Hepatic stellate cell (primary cell): ENCODE measurements around the gene FAM168A.

ENCODE experiments used
- DNase-seq: peaks from one replicate; pipeline ENCODE4 v3.0.0; 2011; ENCODE audit warnings: low spot score

Gene FAM168A

GRCh38 chr11:73597956-73598718 lies at the start of gene FAM168A:
FAM168A (minus strand) TSS chr11:73598112; CDS start chr11:73468474, 129,638 bp downstream.
- DNase-seq = peak; percentile 94

DNA sequence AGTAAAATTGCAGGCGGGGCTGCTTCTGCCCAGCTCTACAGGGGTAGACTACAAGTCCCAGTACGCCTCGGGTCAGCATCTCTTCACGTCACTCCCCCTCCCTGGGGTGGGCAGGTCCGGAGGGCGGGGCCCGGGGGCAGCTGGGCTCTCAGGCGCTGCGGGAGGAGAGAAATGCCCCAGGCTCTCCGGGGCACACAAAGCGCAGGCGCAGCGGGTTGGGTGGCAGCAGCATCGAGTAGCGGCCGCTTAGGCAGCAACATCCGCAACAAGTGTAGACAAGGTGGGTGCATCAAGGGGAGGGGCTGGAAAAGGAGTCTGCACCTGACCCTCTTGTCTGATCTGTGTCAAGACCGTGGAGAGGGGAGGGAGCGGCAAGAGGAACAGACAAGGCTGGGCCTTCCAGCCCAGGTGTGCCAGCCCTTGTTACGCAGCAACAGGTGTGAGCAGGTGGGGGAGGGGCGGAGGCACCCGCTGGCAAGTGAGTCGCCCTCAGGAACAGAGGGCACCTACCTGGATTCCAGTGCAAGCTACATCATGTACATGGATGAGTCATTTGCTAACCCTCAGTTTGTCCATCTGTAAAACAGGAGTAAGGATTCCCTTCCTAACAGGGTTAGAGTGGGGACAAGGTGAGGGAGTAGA lies 49.7 kb upstream of the FAM168A start:
- no peak for DNase-seq

DNA sequence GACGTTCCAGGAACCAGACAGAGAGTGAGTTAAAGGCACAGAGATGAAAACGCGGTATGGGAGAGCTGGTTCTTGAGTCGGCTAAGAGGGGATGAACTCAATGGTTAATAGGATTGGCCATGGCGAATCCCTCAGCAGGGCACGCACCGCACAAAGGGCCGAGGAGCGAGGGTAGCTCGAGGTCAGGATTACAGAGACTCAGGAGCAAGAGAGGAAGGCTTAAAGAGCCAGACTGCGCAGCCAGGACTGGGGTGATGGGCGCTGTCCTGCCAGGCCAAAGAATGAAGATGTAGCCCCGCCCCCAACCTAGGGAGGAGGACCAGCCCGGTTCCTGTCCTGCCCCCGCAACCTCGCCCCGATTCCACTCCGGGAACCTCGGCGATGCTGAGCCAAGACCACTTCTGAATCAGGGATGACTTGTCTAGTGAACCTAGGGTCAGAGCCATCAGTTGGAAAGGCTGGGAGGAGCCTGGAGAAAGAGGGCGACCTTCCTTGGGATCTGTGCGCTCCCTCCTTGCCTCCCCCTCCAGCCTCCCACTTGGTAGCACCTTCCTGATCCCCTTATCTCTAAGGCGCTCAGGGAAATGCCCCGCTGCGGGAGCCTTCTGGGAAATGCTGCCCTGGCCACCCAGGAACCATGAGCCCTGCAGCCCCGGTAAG lies 48.2 kb upstream of the FAM168A start, which contains the start of gene PLEKHB1:
PLEKHB1 (plus strand) TSS at position 610 of the 660 bp plus-strand sequence; CDS start at position 638, 28 bp downstream.
- DNase-seq = no peak

- no peak for DNase-seq
Observed at GRCh38 chr11:73645121-73645969, 47.4 kb upstream of the FAM168A start.

GRCh38 chr11:73641668-73642067 lies 43.8 kb upstream of the FAM168A start:
- DNase-seq = no peak

- no peak for DNase-seq
Observed at GRCh38 chr11:73640592-73640991, 42.7 kb upstream of the FAM168A start.

GRCh38 chr11:73637012-73637411 lies 39.1 kb upstream of the FAM168A start:
- no peak for DNase-seq

DNA sequence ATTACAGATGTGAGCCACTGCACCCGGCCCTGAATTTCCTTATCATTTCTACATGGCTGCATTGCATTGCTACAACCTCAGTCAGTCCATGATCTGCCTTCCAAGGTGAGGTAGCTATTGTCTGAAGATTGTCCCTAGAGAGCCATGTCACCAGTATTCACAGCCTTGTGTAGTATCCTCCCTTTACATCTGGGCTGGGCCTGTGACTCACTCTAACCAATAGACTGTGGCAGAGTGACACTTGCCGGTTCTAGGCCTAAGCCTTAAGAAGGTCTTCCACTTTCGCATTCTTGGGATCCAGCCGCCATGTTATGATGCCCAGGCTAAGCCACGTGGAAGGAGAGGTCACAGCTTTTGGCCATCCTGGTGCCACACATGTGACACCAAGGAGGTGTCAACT lies 38.3 kb upstream of the FAM168A start:
- DNase-seq = no peak

- no peak for DNase-seq
Observed at GRCh38 chr11:73635721-73636120, 37.8 kb upstream of the FAM168A start.

DNA sequence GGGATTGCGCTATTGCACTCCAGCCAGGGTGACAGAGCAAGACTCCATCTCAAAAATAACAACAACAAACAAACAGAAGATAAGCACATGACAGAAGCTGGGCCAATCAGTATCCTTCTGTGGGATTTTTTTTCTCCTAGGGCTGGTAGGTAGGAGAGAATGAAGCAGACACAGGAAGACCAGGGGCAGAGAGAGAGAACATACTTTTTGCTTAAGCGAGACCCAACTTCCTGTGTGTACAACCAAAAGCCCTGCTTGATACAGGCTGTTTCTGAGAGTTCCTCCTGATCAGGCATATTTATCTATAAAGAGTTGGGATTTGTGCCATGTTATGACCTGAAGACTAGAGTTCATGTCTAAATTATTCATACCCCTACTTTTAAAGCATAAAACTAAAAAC lies 36.1 kb upstream of the FAM168A start:
- no peak for DNase-seq

- no peak for DNase-seq
Observed at GRCh38 chr11:73632996-73633395, 35.1 kb upstream of the FAM168A start.

GRCh38 chr11:73629907-73630306 lies 32.0 kb upstream of the FAM168A start:
- no peak for DNase-seq

- peak; percentile 82 for DNase-seq
Observed at GRCh38 chr11:73625696-73626318, 27.9 kb upstream of the FAM168A start.

DNA sequence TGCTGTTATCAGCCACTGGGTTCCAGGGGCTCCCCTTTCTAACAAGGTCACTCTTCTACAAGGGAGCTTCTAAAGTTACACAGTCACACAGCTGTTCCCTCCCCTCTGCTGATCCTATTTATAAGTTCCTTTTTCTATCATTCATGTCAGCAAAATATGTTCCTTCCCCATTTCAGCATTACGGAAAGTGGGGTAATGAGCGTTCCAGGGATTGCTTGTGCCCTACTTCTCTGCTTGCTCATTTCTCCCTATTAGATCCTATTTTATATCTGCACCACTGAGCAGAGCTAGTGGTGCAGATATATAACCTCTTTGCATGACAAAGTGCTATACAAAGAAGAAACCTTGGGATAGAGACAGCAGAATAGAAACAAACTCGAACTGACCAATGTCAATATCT lies 25.8 kb upstream of the FAM168A start:
- DNase-seq = no peak

GRCh38 chr11:73622926-73623593 lies 25.1 kb upstream of the FAM168A start:
- no peak for DNase-seq

- DNase-seq = no peak
Observed at GRCh38 chr11:73614591-73614990, 16.7 kb upstream of the FAM168A start.

DNA sequence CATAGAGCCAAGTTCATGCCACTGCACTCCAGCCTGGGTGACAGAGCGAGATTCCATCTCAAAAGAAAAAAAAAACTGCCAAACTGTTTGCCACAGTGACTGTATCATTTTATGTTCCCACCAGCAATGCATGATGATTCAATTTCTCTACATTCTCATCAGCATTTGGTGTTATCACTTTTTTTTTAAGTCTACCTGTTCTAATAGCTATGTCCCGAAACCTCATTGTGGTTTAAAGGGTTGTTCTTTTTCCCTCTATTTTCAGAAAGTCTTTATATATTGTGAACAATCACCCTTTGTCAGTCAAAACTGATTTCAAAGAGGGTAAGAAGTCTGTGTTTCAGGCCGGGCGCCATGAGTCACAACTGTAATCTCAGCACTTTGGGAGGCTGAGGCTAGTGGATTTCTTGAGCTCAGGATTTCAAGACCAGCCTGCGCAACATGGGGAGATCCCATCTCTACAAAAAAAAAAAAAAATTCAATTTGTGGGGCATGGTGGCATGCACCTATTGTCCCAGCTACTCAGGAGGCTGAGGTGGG lies 14.8 kb upstream of the FAM168A start:
- no peak for DNase-seq

DNA sequence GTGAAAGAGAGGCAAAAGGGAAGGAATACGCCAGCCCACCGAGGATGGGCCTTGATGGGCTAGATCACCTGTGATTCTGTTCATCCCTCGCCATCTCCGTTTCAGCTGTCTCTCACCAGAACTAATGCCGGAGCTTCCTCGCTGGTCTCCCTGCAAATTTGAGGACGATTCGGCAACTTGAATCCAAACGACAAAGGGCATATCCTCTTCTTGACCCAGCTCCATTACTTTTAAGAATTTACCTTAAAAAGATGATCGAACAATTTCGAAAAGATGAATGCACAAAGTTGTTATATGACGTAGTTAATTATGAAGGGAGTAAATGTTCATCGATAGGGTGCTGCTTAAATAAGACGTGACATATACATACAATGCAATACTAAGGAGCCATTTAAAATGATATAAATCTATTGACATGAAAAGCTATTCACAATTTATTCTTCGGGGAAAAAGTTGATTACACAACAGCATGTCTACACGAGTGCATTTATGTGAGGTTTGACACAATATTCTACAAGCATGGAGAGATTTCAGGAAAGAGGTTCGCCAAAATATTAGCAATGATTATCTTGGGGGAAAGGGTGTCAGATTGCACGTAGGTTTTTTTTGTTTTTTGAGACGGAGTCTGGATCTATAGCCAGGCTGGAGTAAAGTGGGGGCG lies 937 bp upstream of the FAM168A start:
- no peak for DNase-seq

GRCh38 chr11:73597336-73597955 lies 466 bp downstream of the FAM168A start:
- DNase-seq = no peak

DNA sequence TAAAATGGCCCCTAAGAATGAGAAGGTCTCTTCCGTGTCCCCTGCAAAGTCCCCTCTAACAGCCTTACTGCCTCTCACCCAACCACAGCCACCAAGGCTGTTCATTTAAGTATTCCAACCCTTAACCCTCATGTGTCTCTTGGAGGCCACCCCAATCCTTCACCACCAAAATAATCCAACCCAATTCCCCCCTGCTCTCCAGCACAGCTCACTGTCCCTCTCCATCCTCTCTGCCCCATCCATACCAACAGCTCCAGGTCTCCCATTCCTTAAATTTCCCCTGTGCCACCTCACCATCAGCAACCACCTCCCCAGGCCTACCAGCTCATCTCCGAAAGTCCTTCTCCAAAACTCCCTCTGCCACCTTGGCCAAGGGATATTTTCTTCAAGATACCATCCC lies 1.4 kb downstream of the FAM168A start:
- DNase-seq = no peak
